HG03139 (cell line): Measurements from ENCODE around the gene RBM7.

ENCODE experiments used
- ATAC-seq: cut with Tn5 transposase; IDR thresholded peaks from one replicate; pipeline ENCODE4 v1.9.1; 2021; ENCODE audit not compliant: unreplicated experiment

Gene RBM7, protein sequence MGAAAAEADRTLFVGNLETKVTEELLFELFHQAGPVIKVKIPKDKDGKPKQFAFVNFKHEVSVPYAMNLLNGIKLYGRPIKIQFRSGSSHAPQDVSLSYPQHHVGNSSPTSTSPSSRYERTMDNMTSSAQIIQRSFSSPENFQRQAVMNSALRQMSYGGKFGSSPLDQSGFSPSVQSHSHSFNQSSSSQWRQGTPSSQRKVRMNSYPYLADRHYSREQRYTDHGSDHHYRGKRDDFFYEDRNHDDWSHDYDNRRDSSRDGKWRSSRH

DNA sequence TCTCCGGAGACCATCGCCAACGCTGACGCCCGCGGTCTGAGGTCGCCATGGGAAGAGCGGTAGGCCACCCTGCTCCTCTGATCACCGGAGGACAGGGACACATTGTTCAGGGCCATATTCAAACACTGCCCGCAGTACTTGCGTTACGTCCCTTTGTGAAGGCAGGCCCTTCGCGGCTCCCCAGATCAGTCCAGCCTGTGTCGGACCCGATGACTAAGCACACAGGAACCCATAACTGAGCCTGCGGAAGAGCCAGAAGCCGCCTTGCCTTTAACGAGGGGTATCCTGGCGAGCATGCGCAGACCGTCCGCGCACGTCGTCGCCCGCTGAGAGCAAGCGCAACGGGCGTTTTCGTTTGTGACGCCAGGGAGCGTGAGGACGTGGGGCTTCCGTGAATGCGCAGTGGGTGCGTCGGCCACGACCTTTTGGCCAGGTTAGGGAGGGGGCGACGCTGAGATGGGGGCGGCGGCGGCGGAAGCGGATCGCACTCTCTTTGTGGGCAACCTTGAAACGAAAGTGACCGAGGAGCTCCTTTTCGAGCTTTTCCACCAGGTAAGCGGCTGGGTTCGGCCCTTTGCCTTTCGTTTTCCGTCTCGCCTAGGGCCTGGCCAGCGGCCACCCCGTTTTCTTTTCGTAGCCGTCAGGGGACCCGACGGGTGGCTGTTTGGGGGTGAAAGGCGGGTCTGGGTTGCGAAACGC, at the start of gene RBM7, which contains the start of gene C11orf71:
TSS of gene RBM7 (plus strand) at position 451 of the 699 bp plus-strand sequence. CDS start at position 457, 6 bp downstream.
TSS of gene C11orf71 (minus strand) at position 296 of the 699 bp plus-strand sequence. CDS start at position 116, 180 bp downstream.
- ATAC-seq: peak; percentile 91

DNA sequence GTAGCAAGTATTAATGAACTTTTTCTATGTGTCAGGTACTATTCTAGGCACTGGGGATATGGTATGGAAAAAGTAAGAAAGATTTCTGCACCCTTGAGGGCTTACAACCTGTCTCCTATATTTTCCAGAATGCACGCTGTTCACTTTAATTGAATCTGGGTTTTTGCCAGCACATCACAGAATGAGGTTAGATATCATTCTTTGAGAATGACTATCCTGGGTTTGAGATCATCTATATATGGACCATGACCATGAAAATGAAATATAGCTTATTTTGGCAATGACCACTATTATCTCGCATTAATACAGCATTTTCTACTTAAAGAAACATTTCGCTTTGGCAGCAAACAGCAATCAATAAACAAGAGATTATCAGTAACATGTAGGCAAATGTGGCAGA, 47.0 kb upstream of the RBM7 start:
- no peak for ATAC-seq

DNA sequence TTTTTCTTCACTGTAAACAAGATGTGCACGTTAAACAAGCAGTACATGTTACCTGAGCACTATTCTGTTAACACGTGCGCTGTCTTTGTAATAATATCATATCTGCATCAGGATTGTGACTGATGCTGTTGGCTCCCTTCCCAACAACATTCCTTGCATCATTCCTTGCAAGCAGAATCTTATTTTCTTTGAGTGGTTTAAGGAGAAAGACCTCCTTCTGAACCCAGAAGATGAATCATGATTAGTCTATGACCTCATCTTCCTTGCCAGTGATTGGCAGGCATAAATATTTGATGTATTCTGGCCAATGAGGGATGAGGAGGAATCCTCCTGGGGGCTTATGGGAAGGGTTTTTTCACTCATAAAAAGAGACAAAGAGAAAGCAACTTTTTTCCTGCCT, 46.4 kb upstream of the RBM7 start:
- no peak for ATAC-seq

- ATAC-seq: no peak
Measured at GRCh38 chr11:114358716-114359115, 41.8 kb upstream of the RBM7 start.

DNA sequence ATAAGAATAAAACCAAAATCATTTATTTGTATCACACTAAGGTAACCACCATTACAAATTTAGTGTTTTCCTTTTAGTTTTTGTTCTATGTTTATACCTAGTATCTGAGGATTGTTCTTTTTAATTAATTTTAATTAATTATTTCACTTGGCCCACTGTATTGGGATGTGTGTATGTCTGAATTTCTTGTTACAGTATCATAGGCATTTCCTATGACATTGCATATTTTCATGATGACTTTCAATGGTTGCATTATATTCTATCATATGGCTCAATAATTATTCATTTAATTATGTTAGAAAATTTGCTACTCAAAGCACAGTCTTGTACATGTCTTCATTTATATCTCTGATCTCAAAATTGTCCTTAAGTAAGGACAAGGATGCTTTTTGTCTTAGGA, 41.1 kb upstream of the RBM7 start:
- no peak for ATAC-seq

GRCh38 chr11:114362326-114362725, 38.1 kb upstream of the RBM7 start:
- no peak for ATAC-seq

- no peak for ATAC-seq
Measured at GRCh38 chr11:114362958-114363357, 37.5 kb upstream of the RBM7 start.

DNA sequence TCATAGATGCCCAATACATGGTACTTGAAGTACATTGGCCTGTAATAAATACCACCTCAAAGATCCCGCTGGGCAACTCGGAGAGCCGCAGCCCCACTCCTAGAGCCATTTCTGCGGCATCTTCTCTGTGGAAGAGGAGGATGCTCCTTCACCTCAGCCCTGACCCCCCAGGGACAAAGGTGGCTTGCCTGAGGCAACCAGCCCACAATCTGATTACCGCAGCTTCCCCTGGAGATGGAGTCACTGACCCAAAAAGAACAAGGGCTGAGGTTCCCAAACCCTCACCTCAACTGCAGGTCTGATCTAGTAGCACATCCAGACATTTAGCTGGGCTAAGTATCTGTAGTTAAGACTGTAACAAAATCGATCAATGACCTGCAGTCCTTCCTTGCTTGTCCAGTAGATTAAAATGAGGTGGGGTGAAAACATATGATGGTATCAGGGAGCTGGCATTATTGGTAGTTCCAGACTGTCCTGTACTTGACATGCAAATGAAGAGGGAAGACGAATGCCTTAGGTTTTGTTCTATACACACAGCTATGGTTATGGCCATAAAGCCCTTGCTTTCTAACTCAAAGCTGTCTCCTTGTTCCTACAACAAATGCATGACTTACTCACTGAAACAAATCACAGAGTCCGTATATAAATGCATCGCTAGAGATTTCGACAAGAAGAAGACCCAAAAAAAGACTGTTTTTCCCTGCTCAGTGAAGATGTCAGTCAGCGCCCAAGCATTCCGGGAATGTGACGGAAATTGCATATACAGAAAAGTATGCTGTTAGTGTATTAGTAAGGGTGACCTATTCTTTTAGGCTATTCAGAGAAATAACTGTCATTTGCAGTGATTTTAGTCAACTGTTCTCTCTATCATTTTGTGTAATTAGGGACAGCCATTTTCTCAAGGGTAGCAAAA, 33.9 kb upstream of the RBM7 start:
- no peak for ATAC-seq

DNA sequence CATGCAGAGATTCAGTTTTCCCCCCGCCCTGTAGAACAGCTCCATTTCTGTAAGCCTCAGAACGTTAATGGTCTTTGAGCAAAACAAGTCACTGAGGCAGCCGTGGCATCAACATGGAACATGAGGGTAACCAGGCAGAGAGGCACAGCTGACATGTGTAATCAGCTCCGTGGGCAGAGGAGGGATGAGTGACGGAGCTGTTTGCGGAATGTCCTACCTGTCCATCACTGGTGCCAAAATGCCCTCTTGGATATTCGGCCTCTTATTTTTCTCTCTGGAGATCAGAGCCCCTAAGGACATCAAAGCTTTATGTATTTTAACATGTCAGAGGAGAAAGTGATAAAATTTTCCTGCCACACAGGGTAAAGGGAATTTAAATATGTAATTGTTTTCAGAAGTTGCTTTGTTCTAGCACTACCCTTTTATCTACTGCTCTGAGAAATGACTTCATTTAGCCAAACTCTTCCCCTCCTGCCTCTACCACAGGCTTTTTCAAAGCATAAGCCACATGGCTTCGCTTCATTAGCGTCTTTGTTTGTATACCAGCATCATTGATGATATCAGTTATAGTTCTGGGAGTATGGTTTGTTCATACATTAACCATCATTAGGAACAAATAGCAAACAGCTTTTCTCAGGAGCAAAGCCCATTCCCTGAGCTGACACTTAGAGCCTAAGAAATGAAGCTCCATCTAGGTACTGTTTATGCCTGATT, 33.1 kb upstream of the RBM7 start:
- ATAC-seq: no peak

GRCh38 chr11:114368918-114369680, 31.4 kb upstream of the RBM7 start:
- ATAC-seq: no peak

DNA sequence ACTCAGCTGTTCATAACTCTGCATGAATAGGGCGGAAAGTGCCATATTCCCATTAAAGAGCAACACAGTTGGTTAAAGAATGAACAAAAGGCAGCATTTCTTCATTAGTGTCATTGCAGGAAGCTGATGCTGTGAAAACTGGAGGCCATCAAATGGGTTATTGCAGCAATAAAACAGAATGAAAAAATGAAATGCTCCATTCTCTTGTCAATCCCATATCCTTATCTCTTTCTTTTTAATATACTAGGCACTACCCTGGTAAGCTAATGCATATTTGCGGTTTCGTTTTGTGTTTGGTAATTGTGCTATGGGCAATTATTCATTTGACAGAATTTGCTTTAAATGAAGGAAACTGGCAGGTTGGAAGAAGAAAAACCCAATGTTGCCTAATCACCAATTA, 25.4 kb upstream of the RBM7 start:
- no peak for ATAC-seq

DNA sequence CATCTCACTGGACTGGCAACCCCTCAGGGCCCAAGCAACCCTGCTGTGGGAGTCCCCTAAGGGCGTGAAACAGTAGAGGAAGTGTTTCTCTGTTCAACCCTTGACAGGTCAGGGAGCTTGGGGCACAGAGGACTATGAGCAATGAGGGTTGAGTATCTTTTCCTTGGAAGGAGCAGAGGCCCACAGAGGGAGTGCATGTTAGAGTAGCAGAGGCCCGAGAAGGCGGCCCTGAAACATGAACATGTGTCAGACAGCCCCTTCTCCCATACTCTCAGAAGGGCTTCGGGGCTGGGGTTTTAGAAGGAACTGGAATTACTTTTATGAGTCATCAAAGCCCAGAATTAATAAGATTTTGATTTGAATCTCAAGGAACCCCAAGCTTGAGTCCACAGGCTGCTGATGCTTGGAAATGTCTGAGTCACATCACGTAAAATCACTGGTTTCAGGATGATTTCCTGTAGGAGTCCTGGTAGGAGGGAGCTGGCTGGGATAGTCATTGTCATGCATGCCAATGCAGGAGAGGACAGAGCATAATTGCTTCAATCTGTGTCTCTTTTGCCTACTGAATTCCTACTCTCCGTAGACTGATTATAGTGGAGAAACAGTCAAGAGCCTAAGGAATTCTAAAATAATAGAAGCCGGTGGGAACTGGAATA, 22.7 kb upstream of the RBM7 start:
- ATAC-seq: no peak

DNA sequence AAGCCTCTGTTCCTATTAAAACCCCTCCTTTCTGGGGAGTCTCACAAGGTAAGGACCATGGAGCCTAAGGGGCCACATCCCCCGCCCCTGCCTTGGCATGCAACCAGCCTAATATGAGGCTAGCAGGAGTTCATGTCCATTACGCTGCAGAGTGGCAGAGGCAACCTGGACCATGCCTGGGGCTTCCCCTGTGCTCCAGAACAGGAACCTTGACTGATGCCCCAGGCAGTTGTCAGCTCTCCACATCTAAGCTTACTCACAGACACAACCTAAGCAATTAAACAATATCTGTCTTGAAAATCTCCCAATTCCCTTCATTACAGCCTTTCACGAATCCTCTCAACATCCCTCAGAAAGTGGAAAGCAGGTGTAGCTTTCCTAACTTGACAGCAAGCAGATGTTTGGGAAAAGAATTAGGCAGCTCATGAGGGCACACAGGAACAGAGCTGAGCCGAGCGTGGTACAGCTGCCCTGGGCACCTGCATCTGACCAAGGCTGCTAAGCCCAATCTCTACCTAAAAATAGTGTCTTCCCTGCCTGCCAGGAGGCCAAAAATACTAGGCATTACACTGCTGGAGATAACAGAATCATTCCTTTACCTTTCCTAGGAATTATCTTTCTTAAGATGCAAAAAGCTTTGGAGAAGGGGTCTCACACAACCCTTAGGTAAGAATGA, 20.9 kb upstream of the RBM7 start:
- no peak for ATAC-seq

GRCh38 chr11:114382509-114382908, 18.0 kb upstream of the RBM7 start:
- no peak for ATAC-seq

- no peak for ATAC-seq
Measured at GRCh38 chr11:114384487-114384886, 16.0 kb upstream of the RBM7 start.

DNA sequence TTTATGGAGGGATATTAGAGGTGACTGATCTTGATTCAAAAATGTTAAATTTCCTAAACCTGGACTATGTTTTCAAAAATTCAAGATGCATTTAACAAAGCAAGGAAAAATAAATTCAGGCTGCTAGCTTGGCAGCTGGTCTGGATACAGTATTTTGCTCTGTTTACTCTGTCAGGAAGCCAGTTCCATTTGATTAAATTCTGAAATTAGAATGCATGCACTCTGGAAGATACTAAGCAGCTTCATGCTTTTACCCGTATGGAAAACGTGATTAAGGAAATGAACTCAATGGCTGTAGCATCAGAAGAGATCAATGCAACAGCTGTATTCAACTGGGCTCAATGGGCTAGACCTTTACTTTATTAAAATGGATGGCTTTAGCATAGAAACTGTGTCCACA, 14.3 kb upstream of the RBM7 start:
- no peak for ATAC-seq

DNA sequence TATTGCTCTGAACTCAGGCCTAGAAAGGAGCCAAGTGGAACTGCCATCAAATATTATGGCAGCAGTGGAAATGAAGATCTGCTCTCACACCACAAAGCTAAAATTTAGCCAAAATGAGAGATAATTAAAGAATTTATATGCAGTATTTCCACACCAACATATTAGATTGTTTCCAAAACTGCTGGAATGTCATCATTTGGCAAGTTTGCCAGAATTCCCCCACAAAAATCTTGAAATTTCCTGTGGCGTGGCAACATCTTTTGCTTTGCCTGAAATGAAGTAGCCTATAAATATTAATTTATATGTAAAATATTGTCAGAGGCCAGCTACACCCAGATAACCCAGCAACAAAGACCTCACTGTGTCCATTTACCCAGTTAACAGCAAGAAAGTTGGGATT, 13.9 kb upstream of the RBM7 start:
- no peak for ATAC-seq

GRCh38 chr11:114392735-114393667, 7.5 kb upstream of the RBM7 start:
- ATAC-seq: no peak
